ENCODE measurements around the gene CREB3L2.

Gene CREB3L2

DNA sequence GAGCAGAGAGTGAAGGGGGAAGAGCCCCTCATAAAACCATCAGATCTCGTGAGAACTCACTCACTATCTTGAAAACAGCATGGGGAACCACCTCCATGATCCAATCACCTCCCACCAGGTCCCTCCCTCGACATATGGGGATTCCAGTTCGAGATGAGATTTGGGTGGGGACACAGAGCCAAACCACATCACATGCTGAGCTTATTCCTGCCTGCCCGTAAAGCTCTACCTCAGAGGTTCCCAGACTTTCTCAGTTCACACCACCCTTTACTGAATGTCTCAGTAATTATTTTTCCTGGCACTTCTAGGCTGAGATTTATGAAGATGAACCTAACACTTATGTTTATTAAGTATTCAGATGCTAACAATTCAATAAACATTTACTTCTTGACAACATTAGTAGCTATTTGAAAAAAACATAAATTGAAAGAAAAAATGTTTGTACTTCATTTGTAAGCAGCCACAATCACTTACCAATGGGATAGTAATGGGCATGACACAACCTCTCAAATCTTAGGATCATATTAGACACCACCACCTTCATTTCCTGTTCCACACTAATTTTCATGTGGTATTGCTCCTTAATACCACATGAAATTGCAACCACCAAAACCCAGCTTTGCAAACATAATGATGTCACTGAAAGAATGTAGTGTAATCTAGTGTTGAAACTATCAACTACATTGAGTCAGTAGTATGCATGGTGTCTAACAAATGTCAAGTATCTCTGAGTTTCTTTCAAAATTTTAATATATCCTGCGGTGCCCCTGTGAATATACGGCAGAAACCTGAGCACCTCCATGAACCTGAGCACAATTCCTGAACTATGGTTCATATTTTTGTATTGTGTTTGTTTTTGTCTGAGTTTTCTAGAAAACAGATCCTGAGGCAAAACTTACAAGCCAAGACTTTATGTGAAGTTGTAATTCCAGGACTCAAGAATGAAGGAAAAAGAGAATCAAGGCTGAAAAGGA is 150.6 kb downstream of the CREB3L2 start:
- DNase-seq (ENCODE audit: insufficient read length) = no peak
- no peak for FAIRE-seq
- TF ChIP-seq TAF1 (IDR thresholded peaks at IDR 0.05; ENCODE audit: borderline replicate concordance, low read depth, low read length) (no peak), POLR2AphosphoS5 (IDR thresholded peaks at IDR 0.05; ENCODE audit: low read depth, low read length) (no peak), POLR2A (IDR thresholded peaks at IDR 0.05; ENCODE audit: low read depth, low read length) (no peak)

- DNase-seq (ENCODE audit: insufficient read length) (no peak), FAIRE-seq (no peak)
- no peak for TF ChIP-seq POLR2AphosphoS5 (IDR thresholded peaks at IDR 0.05; ENCODE audit: low read depth, low read length)
- TF ChIP-seq TAF1 (IDR thresholded peaks at IDR 0.05; ENCODE audit: borderline replicate concordance, low read depth, low read length) = no peak
- TF ChIP-seq POLR2A (IDR thresholded peaks at IDR 0.05; ENCODE audit: low read depth, low read length) = no peak
Measured at GRCh38 chr7:137850571-137850970, 151.3 kb downstream of the CREB3L2 start.

- TF ChIP-seq POLR2AphosphoS5 (IDR thresholded peaks at IDR 0.05; ENCODE audit: low read depth, low read length) = no peak
- TF ChIP-seq TAF1 (IDR thresholded peaks at IDR 0.05; ENCODE audit: borderline replicate concordance, low read depth, low read length) = no peak
- no peak for TF ChIP-seq POLR2A (IDR thresholded peaks at IDR 0.05; ENCODE audit: low read depth, low read length)
- FAIRE-seq (no peak), DNase-seq (ENCODE audit: insufficient read length) (no peak)
Measured at GRCh38 chr7:137848095-137848494, 153.8 kb downstream of the CREB3L2 start.

GRCh38 chr7:137847568-137848050 is 154.3 kb downstream of the CREB3L2 start:
- no peak for DNase-seq (ENCODE audit: insufficient read length)
- TF ChIP-seq POLR2A (IDR thresholded peaks at IDR 0.05; ENCODE audit: low read depth, low read length) (no peak), TAF1 (IDR thresholded peaks at IDR 0.05; ENCODE audit: borderline replicate concordance, low read depth, low read length) (no peak), POLR2AphosphoS5 (IDR thresholded peaks at IDR 0.05; ENCODE audit: low read depth, low read length) (no peak)
- FAIRE-seq = no peak

GRCh38 chr7:137846827-137847567 is 154.9 kb downstream of the CREB3L2 start, which contains the start of gene DGKI:
TSS of gene DGKI (minus strand) at chr7:137846974.
- DNase-seq (ENCODE audit: insufficient read length) = no peak
- TF ChIP-seq POLR2AphosphoS5 (IDR thresholded peaks at IDR 0.05; ENCODE audit: low read depth, low read length) (no peak), TAF1 (IDR thresholded peaks at IDR 0.05; ENCODE audit: borderline replicate concordance, low read depth, low read length) (no peak), POLR2A (IDR thresholded peaks at IDR 0.05; ENCODE audit: low read depth, low read length) (no peak)
- no peak for FAIRE-seq

DNA sequence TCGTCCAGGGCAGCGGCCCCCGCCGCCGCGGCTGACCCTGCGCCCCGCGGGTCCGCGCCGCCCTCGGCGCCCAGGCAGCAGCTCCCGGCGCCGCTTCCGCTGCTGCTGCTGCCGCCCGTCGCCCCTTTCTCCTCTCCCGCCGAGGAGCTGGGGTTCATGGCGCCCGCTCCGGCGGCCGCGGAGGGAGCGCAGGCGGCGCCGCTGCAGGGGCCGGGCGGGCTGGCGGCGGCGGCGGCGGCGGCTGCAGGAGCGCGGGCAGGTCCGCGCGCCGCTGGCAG is 155.4 kb downstream of the CREB3L2 start:
- TF ChIP-seq TAF1 (IDR thresholded peaks at IDR 0.05; ENCODE audit: borderline replicate concordance, low read depth, low read length) (no peak), POLR2AphosphoS5 (IDR thresholded peaks at IDR 0.05; ENCODE audit: low read depth, low read length) (no peak), POLR2A (IDR thresholded peaks at IDR 0.05; ENCODE audit: low read depth, low read length) (no peak)
- FAIRE-seq (no peak), DNase-seq (ENCODE audit: insufficient read length) (peak; percentile 26)

GRCh38 chr7:137844677-137845425 is 157.0 kb downstream of the CREB3L2 start:
- DNase-seq (ENCODE audit: insufficient read length) (no peak), FAIRE-seq (no peak)
- TF ChIP-seq TAF1 (IDR thresholded peaks at IDR 0.05; ENCODE audit: borderline replicate concordance, low read depth, low read length) = no peak
- no peak for TF ChIP-seq POLR2A (IDR thresholded peaks at IDR 0.05; ENCODE audit: low read depth, low read length)
- no peak for TF ChIP-seq POLR2AphosphoS5 (IDR thresholded peaks at IDR 0.05; ENCODE audit: low read depth, low read length)

DNA sequence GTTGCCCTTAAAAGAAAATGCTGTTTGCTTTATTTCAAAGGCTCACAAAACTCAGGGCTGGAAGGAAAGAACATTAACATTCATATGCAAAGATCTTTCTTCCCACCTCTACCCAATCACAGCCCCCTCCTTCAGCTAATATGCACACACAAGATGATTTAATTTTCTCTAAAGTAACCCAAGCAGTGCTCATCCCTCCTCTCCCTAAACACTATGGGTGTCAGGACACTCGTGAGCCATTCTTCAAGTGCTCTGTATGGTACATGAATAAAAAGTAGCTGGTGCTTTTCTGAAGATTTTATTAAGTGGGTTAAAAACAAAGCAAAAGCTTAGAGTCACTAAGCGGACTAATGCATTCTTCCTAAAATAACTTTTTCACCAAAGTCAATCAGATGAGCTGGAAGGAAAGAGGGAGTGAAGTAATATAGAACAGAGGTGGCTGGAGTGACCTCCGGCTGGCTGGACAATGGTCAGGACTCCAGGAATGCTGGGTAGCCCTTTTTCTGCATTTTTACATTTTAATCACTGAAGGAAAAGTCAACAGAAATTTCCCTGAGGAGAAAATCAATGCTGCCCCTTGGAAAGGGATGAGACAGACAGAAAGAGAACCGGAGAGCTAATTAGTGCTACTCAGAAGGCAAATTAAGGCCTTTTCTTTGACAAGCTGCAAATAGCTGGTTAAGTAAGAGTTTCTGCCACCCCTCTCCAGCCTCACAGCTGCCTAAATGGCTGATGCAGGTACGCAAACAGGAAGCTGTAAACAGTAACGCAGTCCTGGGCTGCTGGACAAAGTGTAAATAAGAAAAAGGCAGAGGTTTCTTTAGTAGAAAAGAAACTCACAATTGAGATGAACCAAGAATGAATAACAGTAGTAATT is 161.7 kb downstream of the CREB3L2 start:
- FAIRE-seq = no peak
- DNase-seq (ENCODE audit: insufficient read length) = no peak
- TF ChIP-seq POLR2A (IDR thresholded peaks at IDR 0.05; ENCODE audit: low read depth, low read length) (no peak), POLR2AphosphoS5 (IDR thresholded peaks at IDR 0.05; ENCODE audit: low read depth, low read length) (no peak), TAF1 (IDR thresholded peaks at IDR 0.05; ENCODE audit: borderline replicate concordance, low read depth, low read length) (no peak)

DNA sequence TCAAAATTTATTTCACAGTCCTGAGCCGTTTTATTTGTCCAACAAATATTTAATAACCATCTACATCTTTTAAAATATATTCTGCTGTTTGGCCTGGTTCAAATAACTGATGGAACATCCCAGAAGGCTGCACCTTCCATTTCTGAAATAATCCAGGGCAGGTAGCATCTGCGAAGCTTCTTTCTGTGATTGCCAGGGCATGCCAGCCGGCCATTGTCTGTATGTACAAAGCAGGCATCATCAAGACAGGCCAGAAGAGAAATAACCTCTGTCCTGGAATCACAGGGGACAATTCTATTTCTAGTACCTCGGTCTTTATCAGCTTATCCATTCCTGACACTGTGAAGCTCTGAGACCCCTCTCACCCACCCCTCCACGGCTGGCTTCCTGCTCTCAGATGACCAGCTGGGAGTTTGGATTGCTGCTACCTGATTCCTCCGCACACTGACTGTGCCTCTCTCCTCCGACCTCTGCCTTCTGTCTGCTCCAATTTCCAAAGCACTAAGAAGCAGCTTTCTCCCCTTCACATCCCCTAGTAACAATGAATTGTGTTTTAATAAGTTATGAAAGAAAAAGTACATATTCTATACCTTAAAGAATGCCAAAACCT is 163.1 kb downstream of the CREB3L2 start:
- TF ChIP-seq POLR2A (IDR thresholded peaks at IDR 0.05; ENCODE audit: low read depth, low read length) (no peak), POLR2AphosphoS5 (IDR thresholded peaks at IDR 0.05; ENCODE audit: low read depth, low read length) (no peak)
- DNase-seq (ENCODE audit: insufficient read length) = no peak
- FAIRE-seq = no peak

DNA sequence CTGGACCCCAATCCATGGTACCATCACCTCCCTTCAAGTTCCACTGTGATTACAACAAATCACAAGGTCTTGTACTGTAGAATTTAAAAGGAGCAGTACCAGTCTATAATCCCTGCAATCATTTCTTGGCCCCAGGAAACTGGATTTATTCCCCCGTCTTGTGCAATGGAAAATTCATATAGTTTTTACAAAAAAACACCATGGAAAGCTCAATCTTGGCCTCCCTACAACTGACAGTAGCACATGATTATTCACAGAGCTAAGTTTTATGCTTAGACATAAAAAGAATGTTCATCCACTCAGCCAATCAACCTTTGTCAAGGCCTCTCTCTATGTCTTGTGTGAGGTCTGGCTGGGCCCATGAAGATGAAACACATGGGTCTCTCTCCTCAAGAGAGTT is 165.3 kb downstream of the CREB3L2 start:
- TF ChIP-seq POLR2A (IDR thresholded peaks at IDR 0.05; ENCODE audit: low read depth, low read length) = no peak
- no peak for TF ChIP-seq POLR2AphosphoS5 (IDR thresholded peaks at IDR 0.05; ENCODE audit: low read depth, low read length)
- TF ChIP-seq TAF1 (IDR thresholded peaks at IDR 0.05; ENCODE audit: borderline replicate concordance, low read depth, low read length) = no peak
- FAIRE-seq (no peak), DNase-seq (ENCODE audit: insufficient read length) (no peak)

Data from GM12892 (cell line).